ENCODE measurements around the gene ADCY9.
"Not testable (repeated sequence)": the region's sequence is repeated elsewhere in the genome, so short reads cannot be mapped to it uniquely, and the experiment has no call there.

Gene ADCY9

DNA sequence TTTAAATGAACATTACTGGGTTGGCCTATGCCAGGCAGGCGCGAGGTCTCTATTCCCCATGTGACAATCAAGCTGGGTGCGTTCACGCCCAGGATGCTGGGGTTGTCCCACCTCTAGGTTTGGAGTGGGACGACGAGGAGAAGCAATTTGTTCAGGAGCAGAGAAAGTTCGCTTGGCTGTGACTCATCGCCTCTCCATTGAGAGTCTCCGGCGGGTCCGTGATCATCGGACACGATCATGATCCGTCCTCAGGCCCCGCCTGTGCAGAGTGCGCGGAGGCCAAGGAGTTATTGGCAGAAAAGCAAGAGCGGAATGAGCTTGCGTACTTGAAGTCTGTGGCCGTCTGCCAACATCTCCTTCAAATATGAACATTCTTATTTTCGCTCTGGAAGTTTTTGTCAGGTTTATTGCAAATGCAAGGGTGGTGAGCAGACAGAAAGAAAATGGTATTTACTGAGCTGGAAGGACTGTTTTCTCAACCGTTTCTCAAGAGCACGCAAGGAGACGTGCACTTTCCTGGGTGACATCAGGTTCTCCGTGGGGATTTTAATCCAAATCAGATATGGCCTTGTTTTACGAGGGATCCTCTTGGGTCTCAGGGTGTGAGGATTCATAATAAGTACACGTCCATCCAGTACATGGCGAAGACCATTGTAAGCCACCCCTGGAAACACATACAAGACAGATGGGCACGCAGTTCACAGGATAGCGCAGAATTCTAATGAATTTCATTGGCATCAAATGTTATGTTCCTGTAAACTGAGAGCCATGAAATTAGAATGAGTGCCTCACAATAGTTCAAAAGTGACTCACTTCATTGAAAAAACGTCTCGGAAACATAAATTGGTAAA, 165.7 kb downstream of the ADCY9 start:
- DNase-seq (ENCODE audit: low read depth in 2 of 2) = no peak

GRCh38 chr16:3949946-3950342, 166.3 kb downstream of the ADCY9 start:
- DNase-seq (ENCODE audit: low read depth in 2 of 2) = no peak

GRCh38 chr16:3949287-3949686, 167.0 kb downstream of the ADCY9 start:
- DNase-seq (ENCODE audit: low read depth in 2 of 2) = no peak

DNA sequence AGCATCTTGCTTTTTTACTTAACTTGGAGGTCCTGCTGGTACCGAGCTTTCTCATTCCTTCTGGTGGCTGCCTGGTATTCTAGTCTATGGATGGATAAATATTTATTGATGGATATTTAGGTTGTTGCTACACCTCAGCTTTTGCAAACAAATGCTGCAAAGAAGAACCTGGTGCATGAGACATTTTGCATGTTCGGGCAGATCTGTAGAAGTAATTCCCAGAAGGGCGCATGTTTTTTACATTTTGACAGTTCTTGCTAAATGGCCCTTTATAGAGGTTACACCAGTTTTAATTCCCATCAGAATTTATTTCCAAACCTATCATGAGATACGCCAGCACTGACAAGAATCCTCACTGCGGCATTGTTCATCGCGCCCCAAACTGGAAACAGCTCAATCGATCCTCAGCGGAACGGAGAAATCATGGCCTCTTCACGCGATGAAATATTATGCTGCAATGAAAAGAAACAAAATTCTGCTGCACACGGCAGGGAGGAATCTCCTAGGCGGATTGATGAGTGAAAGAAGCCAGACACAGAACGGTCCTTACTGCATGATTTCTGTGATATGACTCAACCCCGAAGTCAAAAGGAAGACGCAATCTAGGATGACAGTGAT, 167.8 kb downstream of the ADCY9 start:
- DNase-seq (ENCODE audit: low read depth in 2 of 2) = no peak

GRCh38 chr16:3946604-3947180, 169.6 kb downstream of the ADCY9 start:
- no peak for DNase-seq (ENCODE audit: low read depth in 2 of 2)

DNA sequence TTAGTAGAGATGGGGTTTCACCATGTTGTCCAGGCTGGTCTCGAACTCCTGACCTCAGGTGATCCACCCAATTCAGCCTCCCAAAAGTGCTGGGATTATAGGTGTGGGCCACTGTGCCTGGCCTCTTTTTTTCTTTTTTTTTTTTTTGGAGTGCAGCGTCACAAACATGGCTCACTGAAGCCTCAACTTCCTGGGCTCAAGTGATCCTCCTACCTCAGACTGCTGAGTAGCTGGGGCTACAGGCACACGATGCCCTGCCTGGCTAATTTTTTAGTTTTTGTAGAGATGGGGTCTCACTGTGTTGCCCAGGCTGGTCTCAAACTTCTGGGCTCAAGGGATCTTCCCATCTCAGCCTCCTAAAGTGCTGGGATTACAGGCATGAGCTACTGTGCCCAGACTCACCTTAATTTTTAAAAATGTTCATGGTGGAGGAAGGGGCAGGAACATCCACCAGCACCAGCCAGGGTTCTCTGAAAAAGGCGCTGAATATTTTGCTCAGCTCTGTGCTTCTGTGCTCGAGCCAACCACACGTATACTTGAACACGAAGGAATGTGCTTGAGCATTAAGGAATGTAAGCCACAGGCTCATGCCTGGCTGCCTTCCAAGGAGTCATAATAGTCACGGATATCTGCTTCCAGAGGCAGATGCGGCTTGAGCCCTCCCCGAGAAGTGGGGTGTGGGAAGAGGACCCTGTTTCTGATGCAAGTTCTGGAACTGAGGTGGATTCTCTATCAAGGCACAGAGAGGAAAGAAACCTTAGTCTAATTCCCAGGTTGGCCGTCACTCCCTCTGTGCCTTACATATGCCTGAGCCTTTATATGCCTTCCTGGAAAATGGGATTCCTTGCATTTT, 170.3 kb downstream of the ADCY9 start:
- no peak for DNase-seq (ENCODE audit: low read depth in 2 of 2)

DNA sequence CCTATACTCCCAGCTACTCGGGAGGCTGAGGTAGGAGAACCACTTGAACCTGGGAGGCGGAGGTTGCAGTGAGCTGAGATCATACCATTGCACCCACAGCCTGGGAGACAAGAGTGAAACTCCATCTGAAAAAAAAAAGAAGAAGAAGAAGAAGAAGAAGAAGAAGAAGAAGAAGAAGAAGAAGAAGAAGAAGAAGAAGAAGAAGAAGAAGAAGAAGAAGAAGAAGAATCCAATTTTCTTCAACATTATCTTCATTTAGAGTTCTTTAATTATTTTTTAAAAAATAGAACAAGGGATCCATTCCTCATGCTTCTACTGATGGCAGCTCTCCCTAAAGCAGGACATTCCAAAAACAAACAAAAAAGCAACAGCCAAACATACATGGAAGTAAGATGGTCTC, 171.8 kb downstream of the ADCY9 start:
- not testable (repeated sequence) for DNase-seq (ENCODE audit: low read depth in 2 of 2)

- DNase-seq (ENCODE audit: low read depth in 2 of 2) = not testable (repeated sequence)
These were observed 174.1 kb downstream of the ADCY9 start for GRCh38 chr16:3942146-3942545.

DNA sequence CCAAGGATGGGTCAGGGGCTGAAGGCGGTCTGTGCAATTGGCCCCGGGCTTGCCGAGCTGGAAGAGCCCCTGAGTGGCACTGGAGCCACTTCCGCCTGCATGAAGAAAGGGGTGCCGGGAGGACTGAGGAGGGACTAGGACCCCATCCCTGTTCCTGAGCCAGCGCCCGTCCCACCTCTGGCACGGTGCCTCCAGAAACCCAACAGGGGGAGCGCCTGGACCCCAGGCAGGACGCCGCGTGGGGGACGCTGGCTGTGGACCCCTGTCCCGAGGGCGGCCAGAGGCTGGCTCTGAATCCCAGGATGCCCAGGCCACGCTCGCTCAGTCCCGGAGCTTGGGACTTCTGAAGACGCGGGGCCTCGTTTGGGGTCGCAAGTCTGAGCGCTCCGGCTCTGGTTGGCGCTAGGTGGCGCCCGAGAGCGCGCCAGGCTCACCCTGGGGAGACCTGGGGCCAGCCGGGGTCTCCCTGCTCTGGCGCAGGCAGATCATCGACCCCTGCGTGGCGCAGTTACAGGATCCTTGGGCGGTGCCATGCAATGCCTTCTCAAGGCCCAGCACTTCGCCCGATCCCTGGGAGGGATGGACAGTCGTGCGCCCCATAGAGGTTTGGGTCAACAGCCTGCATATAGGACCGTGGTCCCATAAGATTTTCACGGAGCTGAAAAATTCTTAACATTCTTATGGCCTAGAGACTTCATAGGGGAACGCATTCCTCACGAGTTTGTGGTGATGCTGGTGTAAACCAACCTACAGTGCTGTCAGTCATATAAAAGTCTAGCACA, 177.2 kb downstream of the ADCY9 start:
- peak; percentile 26 to 53 for DNase-seq (ENCODE audit: low read depth in 2 of 2)

DNA sequence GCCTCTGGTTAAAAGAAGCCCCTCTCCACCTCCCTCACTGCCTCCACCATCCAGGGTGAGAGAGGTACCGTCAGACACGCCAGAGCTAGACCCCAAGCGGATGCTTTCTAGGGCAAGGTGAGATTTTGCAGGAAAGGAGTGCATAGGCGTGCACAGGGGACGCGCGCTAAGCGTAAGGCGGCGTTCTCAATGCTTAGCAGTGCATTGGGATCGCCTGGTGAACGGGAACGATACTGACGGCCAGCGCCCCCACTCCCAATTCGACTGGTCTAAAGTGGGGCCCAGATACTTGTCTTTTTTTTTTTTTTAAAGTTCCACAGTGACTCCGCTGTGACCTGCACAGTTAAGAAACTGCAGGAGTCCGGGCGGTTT, 177.8 kb downstream of the ADCY9 start:
- no peak for DNase-seq (ENCODE audit: low read depth in 2 of 2)

- DNase-seq (ENCODE audit: low read depth in 2 of 2) = no peak
These were observed 179.0 kb downstream of the ADCY9 start for GRCh38 chr16:3937066-3937875.

DNA sequence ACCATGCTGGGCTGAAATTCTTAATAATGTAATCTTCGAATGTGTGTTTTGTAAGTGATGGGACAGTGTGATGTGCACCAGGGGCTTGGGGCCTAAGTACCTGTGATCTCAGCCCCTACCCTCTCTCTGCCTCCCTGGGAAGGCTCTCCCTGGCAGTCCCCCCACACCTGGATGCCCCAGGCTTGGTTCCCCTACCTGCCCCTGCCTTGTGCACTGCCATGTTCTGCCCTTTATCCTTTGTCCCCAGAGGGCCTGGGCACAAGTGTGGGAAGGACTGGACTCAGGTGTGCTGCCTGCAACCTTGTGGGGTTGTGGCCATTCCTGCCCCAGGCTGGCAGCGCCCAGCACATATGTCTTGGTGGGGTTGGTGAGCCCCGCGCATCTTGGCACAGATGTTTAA, 180.3 kb downstream of the ADCY9 start:
- no peak for DNase-seq (ENCODE audit: low read depth in 2 of 2)

- DNase-seq (ENCODE audit: low read depth in 2 of 2) = no peak
These were observed 181.6 kb downstream of the ADCY9 start for GRCh38 chr16:3934491-3935181.

- not testable (repeated sequence) for DNase-seq (ENCODE audit: low read depth in 2 of 2)
These were observed 189.1 kb downstream of the ADCY9 start for GRCh38 chr16:3927147-3927546.

GRCh38 chr16:3924763-3925162, 191.5 kb downstream of the ADCY9 start:
- no peak for DNase-seq (ENCODE audit: low read depth in 2 of 2)

- no peak for DNase-seq (ENCODE audit: low read depth in 2 of 2)
These were observed 194.0 kb downstream of the ADCY9 start for GRCh38 chr16:3922241-3922640.

DNA sequence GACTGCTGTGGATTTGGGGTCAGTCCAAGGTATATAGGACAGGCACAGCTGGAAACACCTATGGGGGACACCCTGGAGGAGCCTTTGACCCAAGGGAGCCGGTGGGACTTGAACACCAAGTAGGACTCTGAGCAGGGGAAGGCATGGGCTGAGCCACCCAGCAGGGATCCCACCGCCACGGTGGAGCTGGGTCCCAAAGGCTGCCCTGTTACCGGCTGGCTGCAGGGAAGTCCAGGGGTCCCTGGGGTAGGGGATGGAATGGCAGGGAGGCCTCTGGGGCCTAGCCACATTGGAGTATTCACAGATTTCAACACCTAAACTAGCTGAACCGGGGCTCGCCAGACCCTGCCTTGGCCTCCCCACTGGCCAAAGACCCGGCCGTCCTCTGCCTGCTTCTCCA, 196.0 kb downstream of the ADCY9 start:
- no peak for DNase-seq (ENCODE audit: low read depth in 2 of 2)

DNA sequence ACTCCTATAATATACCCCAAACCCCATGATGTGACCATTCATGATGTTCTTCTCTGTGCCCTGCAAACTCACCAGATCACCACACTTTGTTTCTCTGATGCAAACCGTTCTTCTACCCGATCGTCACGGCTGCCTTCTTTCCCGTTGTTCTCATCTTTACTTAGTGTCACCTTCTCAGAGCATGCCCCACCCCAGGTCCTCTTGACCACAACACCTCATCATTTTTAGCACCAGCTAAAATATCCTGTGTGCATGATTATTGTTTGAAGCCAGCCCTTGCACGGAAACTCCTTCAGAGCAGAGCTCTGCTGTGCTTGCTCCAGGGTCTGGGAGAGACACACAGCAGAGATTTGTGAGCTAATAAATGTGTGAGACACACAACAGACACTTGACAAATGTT, 196.8 kb downstream of the ADCY9 start:
- DNase-seq (ENCODE audit: low read depth in 2 of 2) = no peak

DNA sequence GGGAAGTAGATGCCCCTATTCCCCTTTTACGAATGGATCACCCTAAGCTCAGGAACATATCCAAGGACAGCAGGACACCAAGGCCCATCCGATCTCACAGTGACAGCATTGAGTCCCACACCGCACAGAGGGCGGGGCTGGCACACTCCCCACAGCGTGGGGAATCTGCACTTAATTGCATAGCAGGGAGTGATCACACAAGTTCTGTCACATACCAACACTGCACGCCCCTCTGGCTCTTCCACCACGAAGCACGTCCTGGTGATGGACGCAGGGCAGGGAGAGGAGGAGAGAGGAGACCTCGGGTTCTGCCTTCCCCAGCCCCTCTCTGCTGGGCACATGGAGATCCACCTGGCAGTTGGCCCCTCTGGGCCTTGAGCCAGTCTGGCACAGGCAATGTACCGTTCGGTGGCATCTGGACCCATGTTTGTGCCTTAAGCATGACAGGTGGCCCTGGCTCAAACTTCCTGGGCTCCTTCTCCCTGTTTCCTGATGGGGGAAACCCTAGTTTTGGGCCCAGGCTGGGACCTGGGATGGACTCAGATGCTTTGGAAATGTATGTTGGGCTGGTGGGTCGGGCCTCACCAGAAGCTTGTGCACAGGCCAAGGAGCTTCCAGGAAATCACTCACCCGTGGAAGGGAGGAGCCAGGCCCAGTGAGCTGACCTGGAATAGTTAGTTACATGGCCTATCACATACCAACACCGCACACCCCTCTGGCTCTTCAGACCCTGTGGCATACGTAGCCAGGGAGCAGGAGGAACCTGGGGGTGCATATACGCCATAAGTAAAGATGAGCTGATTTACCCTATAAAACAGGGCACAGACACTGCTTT, 200.6 kb downstream of the ADCY9 start:
- DNase-seq (ENCODE audit: low read depth in 2 of 2) = no peak

Measured in stimulated activated CD4-positive, alpha-beta T cell treated with anti-CD3 and anti-CD28 coated beads, Interleukin-12 subunit alpha, Interleukin-12 subunit beta, amount 100 ng/mL, for 24 hours (primary cell).